ENCODE data around the gene SLX4IP.

The SLX4IP gene

DNA sequence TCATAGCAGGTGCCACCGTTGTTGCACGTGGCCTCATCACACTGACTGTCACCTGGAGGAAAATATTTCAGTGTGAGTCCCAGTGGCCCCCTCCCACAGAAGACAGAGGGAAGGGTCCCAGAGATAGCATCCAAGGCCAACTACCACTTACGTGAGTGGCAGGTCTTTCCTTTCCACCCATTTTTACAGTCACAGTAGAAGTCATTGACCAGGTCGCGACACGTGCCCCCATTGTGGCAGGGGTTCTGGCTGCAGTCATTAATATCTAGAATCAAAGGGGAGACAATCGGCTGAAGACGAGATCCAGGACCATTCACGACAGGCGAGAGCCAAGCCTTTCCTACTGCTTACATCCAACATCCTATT, 210.1 kb downstream of the SLX4IP start:
- TF ChIP-seq POLR2A (IDR thresholded peaks at IDR 0.05; ENCODE audit: extremely low read depth, insufficient read length) (no peak), MYC (IDR thresholded peaks at IDR 0.05; ENCODE audit: low read depth, low read length) (no peak)
- TF ChIP-seq, protein P1, sequence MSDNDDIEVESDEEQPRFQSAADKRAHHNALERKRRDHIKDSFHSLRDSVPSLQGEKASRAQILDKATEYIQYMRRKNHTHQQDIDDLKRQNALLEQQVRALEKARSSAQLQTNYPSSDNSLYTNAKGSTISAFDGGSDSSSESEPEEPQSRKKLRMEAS (IDR thresholded peaks at IDR 0.05; ENCODE audit: low read depth, low read length), result no peak
- TF ChIP-seq, protein P2, sequence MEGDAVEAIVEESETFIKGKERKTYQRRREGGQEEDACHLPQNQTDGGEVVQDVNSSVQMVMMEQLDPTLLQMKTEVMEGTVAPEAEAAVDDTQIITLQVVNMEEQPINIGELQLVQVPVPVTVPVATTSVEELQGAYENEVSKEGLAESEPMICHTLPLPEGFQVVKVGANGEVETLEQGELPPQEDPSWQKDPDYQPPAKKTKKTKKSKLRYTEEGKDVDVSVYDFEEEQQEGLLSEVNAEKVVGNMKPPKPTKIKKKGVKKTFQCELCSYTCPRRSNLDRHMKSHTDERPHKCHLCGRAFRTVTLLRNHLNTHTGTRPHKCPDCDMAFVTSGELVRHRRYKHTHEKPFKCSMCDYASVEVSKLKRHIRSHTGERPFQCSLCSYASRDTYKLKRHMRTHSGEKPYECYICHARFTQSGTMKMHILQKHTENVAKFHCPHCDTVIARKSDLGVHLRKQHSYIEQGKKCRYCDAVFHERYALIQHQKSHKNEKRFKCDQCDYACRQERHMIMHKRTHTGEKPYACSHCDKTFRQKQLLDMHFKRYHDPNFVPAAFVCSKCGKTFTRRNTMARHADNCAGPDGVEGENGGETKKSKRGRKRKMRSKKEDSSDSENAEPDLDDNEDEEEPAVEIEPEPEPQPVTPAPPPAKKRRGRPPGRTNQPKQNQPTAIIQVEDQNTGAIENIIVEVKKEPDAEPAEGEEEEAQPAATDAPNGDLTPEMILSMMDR (IDR thresholded peaks at IDR 0.05; ENCODE audit: low read depth, low read length), result no peak

DNA sequence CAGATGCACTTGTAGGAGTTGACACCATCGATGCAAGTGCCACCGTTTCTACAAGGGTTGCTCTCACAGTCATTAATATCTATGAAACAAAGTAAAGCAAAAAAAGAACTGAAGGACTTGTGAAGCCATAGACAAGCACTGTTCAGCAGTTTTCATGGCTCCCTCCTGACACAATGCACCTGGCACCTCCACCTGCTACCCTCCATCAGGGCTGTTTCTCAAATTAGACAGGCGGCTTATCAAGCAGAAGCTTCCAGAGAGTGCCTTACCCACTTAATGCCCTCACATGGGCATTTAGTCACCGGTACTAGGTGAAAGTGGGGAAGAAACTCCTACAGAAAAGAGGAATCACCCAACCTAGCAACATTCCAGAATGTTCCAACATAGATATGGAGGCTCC, 210.9 kb downstream of the SLX4IP start:
- no peak overlapping the region for H3K4me3 ChIP-seq (ENCODE audit: low read depth, low read length)
- DNase-seq (ENCODE audit: low read depth), result no peak
- TF ChIP-seq, protein P1 (IDR thresholded peaks at IDR 0.05; ENCODE audit: low read depth, low read length), result no peak
- TF ChIP-seq, protein P2 (IDR thresholded peaks at IDR 0.05; ENCODE audit: low read depth, low read length), result no peak

More for the DNA sequence above, 210.1 kb downstream of the SLX4IP start:
- no peak overlapping the region for H3K4me3 ChIP-seq (ENCODE audit: low read depth, low read length)
- no peak for DNase-seq (ENCODE audit: low read depth)

DNA sequence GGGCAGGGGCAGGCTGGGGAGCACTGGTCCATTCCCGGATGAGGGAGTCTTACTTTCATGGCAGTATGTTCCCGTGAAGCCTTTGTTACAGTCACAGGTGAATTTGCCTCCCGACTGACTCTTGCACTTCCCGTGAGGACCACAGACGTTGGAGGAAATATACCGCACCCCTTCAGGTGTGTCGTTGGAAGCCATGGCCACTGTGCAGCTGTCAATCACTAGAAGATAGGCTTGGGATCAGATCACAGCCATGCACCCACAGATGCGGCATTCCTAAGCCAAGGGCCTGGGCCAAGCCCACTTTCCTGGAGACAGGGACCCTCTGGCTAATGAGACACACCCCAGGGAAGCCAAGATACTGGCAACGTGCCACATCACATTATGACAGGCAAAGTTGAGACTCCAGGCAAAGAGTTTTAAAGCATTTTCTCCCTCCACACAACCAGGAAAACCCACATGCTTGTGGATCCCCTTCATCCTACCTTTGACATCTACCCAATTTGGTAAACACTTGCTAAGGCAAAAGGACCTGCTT, 211.8 kb downstream of the SLX4IP start:
- DNase-seq (ENCODE audit: low read depth), result no peak
- H3K4me3 ChIP-seq (ENCODE audit: low read depth, low read length), result no peak overlapping the region
- TF ChIP-seq, protein P2 (IDR thresholded peaks at IDR 0.05; ENCODE audit: low read depth, low read length), result no peak
- TF ChIP-seq POLR2A (IDR thresholded peaks at IDR 0.05; ENCODE audit: extremely low read depth, insufficient read length) (no peak), MYC (IDR thresholded peaks at IDR 0.05; ENCODE audit: low read depth, low read length) (no peak)
- TF ChIP-seq, protein P1 (IDR thresholded peaks at IDR 0.05; ENCODE audit: low read depth, low read length), result no peak

DNA sequence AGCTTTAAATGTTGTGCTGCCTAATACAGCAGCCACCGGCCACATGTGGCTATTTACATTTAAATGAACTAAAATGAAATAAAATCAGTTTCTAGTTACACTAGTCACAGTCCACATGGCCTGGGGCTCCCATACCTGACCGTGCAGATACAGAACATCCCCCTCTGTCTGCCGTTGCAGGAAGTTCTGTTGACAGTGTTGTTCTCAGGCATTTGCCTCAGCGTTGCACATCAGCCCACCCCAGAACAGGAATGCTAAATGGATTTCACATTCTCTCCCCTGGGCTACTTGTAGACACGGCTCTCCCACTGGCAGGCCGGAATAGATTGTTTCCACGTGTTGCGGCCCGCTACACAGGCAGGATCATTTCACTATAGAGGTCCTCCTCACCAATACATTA, 212.4 kb downstream of the SLX4IP start:
- TF ChIP-seq POLR2A (IDR thresholded peaks at IDR 0.05; ENCODE audit: extremely low read depth, insufficient read length), result no peak
- no peak for TF ChIP-seq MYC (IDR thresholded peaks at IDR 0.05; ENCODE audit: low read depth, low read length)
- TF ChIP-seq, protein P2 (IDR thresholded peaks at IDR 0.05; ENCODE audit: low read depth, low read length), result peak; percentile 14
- TF ChIP-seq, protein P1 (IDR thresholded peaks at IDR 0.05; ENCODE audit: low read depth, low read length), result 0 out of 2 replicates have a peak, but pooled peaks have one; percentile 18
- H3K4me3 ChIP-seq (ENCODE audit: low read depth, low read length), result no peak overlapping the region
- peak; percentile 27 for DNase-seq (ENCODE audit: low read depth)

DNA sequence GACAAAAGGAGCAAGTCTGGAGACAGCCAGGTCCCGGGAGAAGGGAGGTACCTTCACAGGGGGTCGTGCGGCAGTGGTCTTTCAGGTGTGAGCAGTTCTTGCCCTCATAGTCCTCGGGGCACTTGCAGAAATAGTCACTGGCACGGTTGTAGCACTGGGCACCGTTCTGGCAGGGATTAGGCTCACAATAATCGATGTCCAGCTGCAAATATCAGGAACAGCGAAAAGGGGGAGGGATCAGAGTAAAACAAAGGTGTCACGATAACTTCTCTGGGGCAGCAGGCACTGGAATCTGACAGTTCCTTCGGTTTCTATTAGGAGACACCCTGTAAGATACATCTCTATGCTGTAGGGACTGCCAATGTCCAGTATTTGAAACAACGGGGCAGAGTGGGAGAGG, 212.8 kb downstream of the SLX4IP start:
- DNase-seq (ENCODE audit: low read depth), result no peak
- no peak overlapping the region for H3K4me3 ChIP-seq (ENCODE audit: low read depth, low read length)
- TF ChIP-seq, protein P2 (IDR thresholded peaks at IDR 0.05; ENCODE audit: low read depth, low read length), result no peak
- TF ChIP-seq MYC (IDR thresholded peaks at IDR 0.05; ENCODE audit: low read depth, low read length), result no peak
- no peak for TF ChIP-seq POLR2A (IDR thresholded peaks at IDR 0.05; ENCODE audit: extremely low read depth, insufficient read length)
- TF ChIP-seq, protein P1 (IDR thresholded peaks at IDR 0.05; ENCODE audit: low read depth, low read length), result no peak
